Stimulated activated naive CD8-positive, alpha-beta T cell treated with anti-CD3 and anti-CD28 coated beads, Interleukin-15, amount 100 ng/mL, for 72 hours (primary cell): Measurements from ENCODE around the gene ALG11.

Experiments used
- ATAC-seq: fragments of 150-1000 bp; cut with Tn5 transposase; 2 replicates; pipeline ENCODE4 v1.10.0; 2021; ENCODE audit warnings: mild to moderate bottlenecking, moderate library complexity
- DNase-seq, 2 donors: peaks; one replicate each; pipeline ENCODE4 v3.0.0; 2021 to 2022
- H3K27ac Mint-ChIP-seq, 2 donors: one replicate each; pipeline ENCODE4 v1.8.0; 2022; ENCODE audit warnings: mild to moderate bottlenecking in 2 of 2, mixed read lengths in 2 of 2, moderate library complexity in 2 of 2
- H3K27me3 Mint-ChIP-seq: one replicate; pipeline ENCODE4 v1.8.0; 2022; ENCODE audit warnings: mixed read lengths
- H3K4me1 Mint-ChIP-seq: one replicate; pipeline ENCODE4 v1.8.0; 2022; ENCODE audit warnings: mild to moderate bottlenecking, mixed read lengths
- H3K4me3 Mint-ChIP-seq, 2 donors: one replicate each; pipeline ENCODE4 v1.8.0; 2022; ENCODE audit warnings: mild to moderate bottlenecking in 2 of 2, mixed read lengths in 2 of 2, moderate library complexity in 1 of 2
- H3K9me3 Mint-ChIP-seq, 2 donors: one replicate each; pipeline ENCODE4 v1.8.0; 2022; ENCODE audit warnings: mixed read lengths in 2 of 2

Gene ALG11

GRCh38 chr13:51988988-51989618 is 23.1 kb upstream of the ALG11 start:
- ATAC-seq (no peak), DNase-seq (no peak)
- H3K4me3 Mint-ChIP-seq = no peak overlapping the region
- no peak overlapping the region for H3K27ac Mint-ChIP-seq
- H3K9me3 Mint-ChIP-seq = peaks cover 0 to 12% of the 10 kb centered on the region in 2 donors
- H3K4me1 Mint-ChIP-seq = no peaks in the 10 kb centered on the region
- peaks cover 7% of the 10 kb centered on the region for H3K27me3 Mint-ChIP-seq

GRCh38 chr13:51993713-51994112 is 18.5 kb upstream of the ALG11 start:
- H3K27me3 Mint-ChIP-seq = no peaks in the 10 kb centered on the region
- DNase-seq (no peak), ATAC-seq (no peak)
- H3K9me3 Mint-ChIP-seq = no peaks in the 10 kb centered on the region
- H3K4me3 Mint-ChIP-seq = no peak overlapping the region
- H3K4me1 Mint-ChIP-seq = no peaks in the 10 kb centered on the region
- no peak overlapping the region for H3K27ac Mint-ChIP-seq

- ATAC-seq = no peak
- no peaks in the 10 kb centered on the region for H3K9me3 Mint-ChIP-seq
- DNase-seq = no peak
- H3K27me3 Mint-ChIP-seq = peaks cover 10% of the 10 kb centered on the region
- no peak overlapping the region for H3K4me3 Mint-ChIP-seq
- no peak overlapping the region for H3K27ac Mint-ChIP-seq
- no peaks in the 10 kb centered on the region for H3K4me1 Mint-ChIP-seq
Measured at GRCh38 chr13:51995677-51996551, 16.3 kb upstream of the ALG11 start.

- no peak overlapping the region for H3K27ac Mint-ChIP-seq
- H3K27me3 Mint-ChIP-seq = peaks cover 10% of the 10 kb centered on the region
- H3K4me1 Mint-ChIP-seq = no peaks in the 10 kb centered on the region
- DNase-seq (no peak), ATAC-seq (no peak)
- no peak overlapping the region for H3K4me3 Mint-ChIP-seq
- no peaks in the 10 kb centered on the region for H3K9me3 Mint-ChIP-seq
Measured at GRCh38 chr13:51996641-51997040, 15.6 kb upstream of the ALG11 start.

- Mint-ChIP-seq H3K9me3 (no peaks in the 10 kb centered on the region), H3K4me1 (no peaks in the 10 kb centered on the region), H3K27me3 (peaks cover 10% of the 10 kb centered on the region), H3K4me3 (no peak overlapping the region), H3K27ac (no peak overlapping the region)
- DNase-seq = no peak
- no peak for ATAC-seq
Measured at GRCh38 chr13:51997186-51997585, 15.0 kb upstream of the ALG11 start.

GRCh38 chr13:51997641-51998330 is 14.4 kb upstream of the ALG11 start:
- Mint-ChIP-seq H3K9me3 (no peaks in the 10 kb centered on the region), H3K27me3 (peaks cover 10% of the 10 kb centered on the region), H3K4me3 (no peak overlapping the region), H3K4me1 (no peaks in the 10 kb centered on the region), H3K27ac (no peak overlapping the region)
- DNase-seq (no peak), ATAC-seq (no peak)

GRCh38 chr13:51998723-51999509 is 13.3 kb upstream of the ALG11 start:
- no peak overlapping the region for H3K4me3 Mint-ChIP-seq
- H3K9me3 Mint-ChIP-seq = no peaks in the 10 kb centered on the region
- H3K4me1 Mint-ChIP-seq = no peaks in the 10 kb centered on the region
- H3K27me3 Mint-ChIP-seq = peaks cover 10% of the 10 kb centered on the region
- ATAC-seq (no peak), DNase-seq (no peak)
- H3K27ac Mint-ChIP-seq = no peak overlapping the region

GRCh38 chr13:51999510-51999911 is 12.7 kb upstream of the ALG11 start:
- H3K4me1 Mint-ChIP-seq = no peaks in the 10 kb centered on the region
- peaks cover 10% of the 10 kb centered on the region for H3K27me3 Mint-ChIP-seq
- no peaks in the 10 kb centered on the region for H3K9me3 Mint-ChIP-seq
- DNase-seq = no peak
- no peak for ATAC-seq
- H3K27ac Mint-ChIP-seq = no peak overlapping the region
- no peak overlapping the region for H3K4me3 Mint-ChIP-seq

GRCh38 chr13:51999921-52000320 is 12.3 kb upstream of the ALG11 start:
- no peak for DNase-seq
- H3K4me1 Mint-ChIP-seq = no peaks in the 10 kb centered on the region
- peaks cover 10% of the 10 kb centered on the region for H3K27me3 Mint-ChIP-seq

GRCh38 chr13:52001120-52001731 is 11.0 kb upstream of the ALG11 start:
- no peak for DNase-seq
- no peak overlapping the region for H3K27ac Mint-ChIP-seq
- peaks cover 10% of the 10 kb centered on the region for H3K27me3 Mint-ChIP-seq
- H3K9me3 Mint-ChIP-seq = no peaks in the 10 kb centered on the region
- ATAC-seq = peak; percentile 78
- no peak overlapping the region for H3K4me3 Mint-ChIP-seq
- H3K4me1 Mint-ChIP-seq = no peaks in the 10 kb centered on the region

More at GRCh38 chr13:51999921-52000320, 12.3 kb upstream of the ALG11 start:
- H3K9me3 Mint-ChIP-seq = no peaks in the 10 kb centered on the region
- no peak overlapping the region for H3K27ac Mint-ChIP-seq
- no peak overlapping the region for H3K4me3 Mint-ChIP-seq
- no peak for ATAC-seq

- Mint-ChIP-seq H3K4me1 (no peaks in the 10 kb centered on the region), H3K27me3 (peaks cover 10% of the 10 kb centered on the region), H3K27ac (no peak overlapping the region), H3K4me3 (no peak overlapping the region), H3K9me3 (no peaks in the 10 kb centered on the region)
- ATAC-seq (no peak), DNase-seq (no peak)
Measured at GRCh38 chr13:52002361-52002760, 9.8 kb upstream of the ALG11 start.

GRCh38 chr13:52003541-52003940 is 8.7 kb upstream of the ALG11 start:
- Mint-ChIP-seq H3K27me3 (peaks cover 10% of the 10 kb centered on the region), H3K9me3 (no peaks in the 10 kb centered on the region), H3K4me3 (no peak overlapping the region), H3K27ac (no peak overlapping the region), H3K4me1 (no peaks in the 10 kb centered on the region)
- DNase-seq = no peak
- ATAC-seq = no peak

GRCh38 chr13:52004511-52005170 is 7.6 kb upstream of the ALG11 start:
- no peaks in the 10 kb centered on the region for H3K9me3 Mint-ChIP-seq
- ATAC-seq = peak; percentile 50
- no peaks in the 10 kb centered on the region for H3K4me1 Mint-ChIP-seq
- no peak overlapping the region for H3K27ac Mint-ChIP-seq
- H3K27me3 Mint-ChIP-seq = peaks cover 10% of the 10 kb centered on the region
- no peak overlapping the region for H3K4me3 Mint-ChIP-seq
- DNase-seq = no peak

- H3K27me3 Mint-ChIP-seq = peaks cover 15% of the 10 kb centered on the region
Measured at GRCh38 chr13:52005841-52006522, 6.2 kb upstream of the ALG11 start.

More at GRCh38 chr13:52005841-52006522, 6.2 kb upstream of the ALG11 start:
- no peaks in the 10 kb centered on the region for H3K9me3 Mint-ChIP-seq
- no peak for ATAC-seq
- H3K4me1 Mint-ChIP-seq = peaks cover 3% of the 10 kb centered on the region
- no peak for DNase-seq
- no peak overlapping the region for H3K4me3 Mint-ChIP-seq
- no peak overlapping the region for H3K27ac Mint-ChIP-seq
